K562 (cell line): Measurements from ENCODE around the gene NR6A1. TPM values are rescaled to one million over a fixed set of nuclear protein-coding genes. Genes with fewer than 3 reads are reported as not detected.

ENCODE experiments used
- ARID1B ChIP-seq: fragments of 450-650 bp; IDR thresholded peaks from 2 replicates; pipeline ENCODE4 v1.6.1; 2016; ENCODE audit warnings: antibody characterized with exemption, mild to moderate bottlenecking, inconsistent platforms
- CBFA2T3 ChIP-seq: fragments of 450-650 bp; IDR thresholded peaks from 2 replicates; pipeline ENCODE4 v1.6.1; 2017
- DPF2 ChIP-seq: fragments of 450-650 bp; IDR thresholded peaks from 2 replicates; pipeline ENCODE4 v1.6.1; 2016
- FOSL1 ChIP-seq: fragments of 200-800 bp; sonication (Bioruptor generic); conservative IDR thresholded peaks from 2 replicates; pipeline ENCODE4 v1.6.1; 2016; ENCODE audit warnings: missing genetic modification characterization, missing compliant biosample characterization
- HDAC6 ChIP-seq: IDR thresholded peaks from 2 replicates; pipeline ENCODE4 v1.6.1; 2012; ENCODE audit warnings: low read depth, mild to moderate bottlenecking, control low read depth, inconsistent platforms, low read length, moderate library complexity
- JUND ChIP-seq, 2 experiments: IDR thresholded peaks; 2 replicates in 1 of 2; 3 replicates in 1 of 2; pipeline ENCODE4 v1.6.1; 2011; ENCODE audit warnings: borderline replicate concordance in 2 of 2, low read depth in 2 of 2, low read length in 2 of 2, improper control_type of control experiment in 1 of 2, missing biosample characterization in 1 of 2, missing genetic modification characterization in 1 of 2, missing genetic modification reagents in 1 of 2
- KDM4B ChIP-seq, 2 experiments: fragments of 450-650 bp in 1 of 2; sonication (generic) in 1 of 2; IDR thresholded peaks; 2 replicates each; pipeline ENCODE4 v1.6.1; 2016 to 2017; ENCODE audit warnings: borderline replicate concordance in 2 of 2, antibody characterized with exemption in 1 of 2, low read depth in 1 of 2, mild to moderate bottlenecking in 1 of 2
- NCOR1 ChIP-seq: fragments of 450-650 bp; IDR thresholded peaks from 2 replicates; pipeline ENCODE4 v1.6.1; 2016; ENCODE audit warnings: mild to moderate bottlenecking, moderate library complexity
- SETDB1 ChIP-seq: IDR thresholded peaks from one replicate; pipeline ENCODE4 v1.6.1; 2012; ENCODE audit warnings: low read length, control low read depth, inconsistent platforms
- STAT5A ChIP-seq: IDR thresholded peaks from 2 replicates; pipeline ENCODE4 v1.6.1; 2012; ENCODE audit warnings: low read length, inconsistent platforms, borderline replicate concordance
- TCF3 ChIP-seq: sonication (generic); formaldehyde crosslinking; IDR thresholded peaks from 2 replicates; pipeline ENCODE4 v1.4.0; 2020; ENCODE audit warnings: mild to moderate bottlenecking, missing genetic modification reagents
- TEAD4 ChIP-seq, 2 experiments: sonication (generic) in 1 of 2; formaldehyde crosslinking in 1 of 2; IDR thresholded peaks; 2 replicates each; pipeline versions ENCODE4 v1.6.1 to v1.8.0; 2012 to 2022; ENCODE audit warnings: borderline replicate concordance in 1 of 2, inconsistent platforms in 1 of 2, low read length in 1 of 2, mild to moderate bottlenecking in 1 of 2, missing genetic modification reagents in 1 of 2
- polyA plus RNA-seq, 8 experiments: library from polyadenylated mRNA; depleted of rRNA in 4 of 8; stranded (reverse) in 5 of 8; unstranded in 3 of 8; fragments of >200 nt; fragmentation: Nextera tagmentation in 2 of 8; fragmentation: Illumina TruSeq in 1 of 8; extraction: Ambion mirVana in 2 of 8; extraction: Trizol in 1 of 8; gene quantifications; 2 replicates each; pipeline versions ENCODE4 v1.2.1 to v1.2.3, GENCODE V29; 2011 to 2014; ENCODE audit warnings: inconsistent platforms in 1 of 8, missing spikeins in 1 of 8
- total RNA-seq, 7 experiments: library from RNA; depleted of rRNA in 6 of 7; stranded (reverse); fragments of >200 nt in 6 of 7; fragmentation: Illumina TruSeq in 2 of 7; extraction: Trizol in 2 of 7; gene quantifications; 2 replicates each; pipeline versions ENCODE4 v1.2.1 to v1.2.3, GENCODE V29; 2011 to 2021; ENCODE audit warnings: low replicate concordance in 1 of 7
- TF ChIP-seq, protein P1 (sequence below): sonication (generic); formaldehyde crosslinking; IDR thresholded peaks from 2 replicates; pipeline ENCODE4 v1.8.0; 2022; ENCODE audit warnings: mild to moderate bottlenecking, missing genetic modification reagents
- TF ChIP-seq, protein P2 (sequence below): IDR thresholded peaks from 2 replicates; pipeline ENCODE4 v1.6.1; 2012; ENCODE audit warnings: low read depth, low read length, improper control_type of control experiment, borderline replicate concordance
- TF ChIP-seq, protein P3 (sequence below): sonication (generic); IDR thresholded peaks from 2 replicates; pipeline ENCODE4 v1.6.1; 2016
- TF ChIP-seq, protein P4 (sequence below): fragments of 450-650 bp; IDR thresholded peaks from 2 replicates; pipeline ENCODE4 v1.6.1; 2017; ENCODE audit warnings: antibody characterized with exemption, mild to moderate bottlenecking

Gene NR6A1
- total and polyA plus RNA-seq, 9 of the 15 experiments (the other 6 are each of a cell fraction or from before 2014, with no cell fraction given), result 9.7 to 55.4 (median 28.3) TPM

DNA sequence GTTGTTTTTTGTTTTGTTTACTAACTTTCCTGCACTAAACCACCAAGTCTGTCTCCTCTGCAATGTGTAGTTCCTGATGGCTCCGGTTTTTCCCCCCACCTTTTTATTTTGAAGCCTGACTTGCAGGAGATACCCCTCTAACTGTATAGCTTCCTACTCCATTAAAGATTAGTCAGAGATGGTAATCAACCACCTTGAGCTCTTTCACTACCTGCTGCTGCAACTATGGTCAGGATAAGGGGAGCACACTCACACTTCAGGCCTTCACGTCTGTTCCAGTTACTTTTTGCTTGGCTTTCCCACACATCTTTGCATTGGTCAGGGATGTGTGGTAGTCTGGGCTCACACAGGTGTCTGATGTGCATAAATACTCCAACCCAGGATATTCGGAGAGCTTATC, 63.4 kb downstream of the NR6A1 start (continued):
- no peak for TF ChIP-seq HDAC6
- TF ChIP-seq, protein P1, sequence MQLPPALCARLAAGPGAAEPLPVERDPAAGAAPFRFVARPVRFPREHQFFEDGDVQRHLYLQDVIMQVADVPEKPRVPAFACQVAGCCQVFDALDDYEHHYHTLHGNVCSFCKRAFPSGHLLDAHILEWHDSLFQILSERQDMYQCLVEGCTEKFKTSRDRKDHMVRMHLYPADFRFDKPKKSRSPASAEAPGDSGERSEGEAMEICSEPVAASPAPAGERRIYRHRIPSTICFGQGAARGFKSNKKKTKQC, result no peak
- TF ChIP-seq DPF2, result peak; percentile 58; the same call in 1 of the 2 replicates
- TF ChIP-seq ARID1B, result peak; percentile 65
- no peak for TF ChIP-seq SETDB1
- TF ChIP-seq NCOR1, result 0 out of 2 replicates have a peak, but pooled peaks have one; percentile 17
- TF ChIP-seq CBFA2T3, result peak; percentile 78
- peak; percentile 74 for TF ChIP-seq FOSL1 (tag)
- TF ChIP-seq, protein P2, sequence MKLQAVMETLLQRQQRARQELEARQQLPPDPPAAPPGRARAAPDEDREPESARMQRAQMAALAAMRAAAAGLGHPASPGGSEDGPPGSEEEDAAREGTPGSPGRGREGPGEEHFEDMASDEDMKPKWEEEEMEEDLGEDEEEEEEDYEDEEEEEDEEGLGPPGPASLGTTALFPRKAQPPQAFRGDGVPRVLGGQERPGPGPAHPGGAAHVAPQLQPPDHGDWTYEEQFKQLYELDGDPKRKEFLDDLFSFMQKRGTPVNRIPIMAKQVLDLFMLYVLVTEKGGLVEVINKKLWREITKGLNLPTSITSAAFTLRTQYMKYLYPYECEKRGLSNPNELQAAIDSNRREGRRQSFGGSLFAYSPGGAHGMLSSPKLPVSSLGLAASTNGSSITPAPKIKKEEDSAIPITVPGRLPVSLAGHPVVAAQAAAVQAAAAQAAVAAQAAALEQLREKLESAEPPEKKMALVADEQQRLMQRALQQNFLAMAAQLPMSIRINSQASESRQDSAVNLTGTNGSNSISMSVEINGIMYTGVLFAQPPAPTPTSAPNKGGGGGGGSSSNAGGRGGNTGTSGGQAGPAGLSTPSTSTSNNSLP, result 0 out of 2 replicates have a peak, but pooled peaks have one; percentile 23
- TF ChIP-seq STAT5A, result peak; percentile 30; the same call in 1 of the 2 replicates
- TF ChIP-seq KDM4B (IDR thresholded peaks at IDR 0.05; ENCODE audit: borderline replicate concordance in 2 of 2, low read depth in 1 of 2), result no peak
- peak; percentile 31; the same call in 1 of the 2 replicates for TF ChIP-seq TCF3 (CRISPR knock-in tag)
- TF ChIP-seq, protein P3, sequence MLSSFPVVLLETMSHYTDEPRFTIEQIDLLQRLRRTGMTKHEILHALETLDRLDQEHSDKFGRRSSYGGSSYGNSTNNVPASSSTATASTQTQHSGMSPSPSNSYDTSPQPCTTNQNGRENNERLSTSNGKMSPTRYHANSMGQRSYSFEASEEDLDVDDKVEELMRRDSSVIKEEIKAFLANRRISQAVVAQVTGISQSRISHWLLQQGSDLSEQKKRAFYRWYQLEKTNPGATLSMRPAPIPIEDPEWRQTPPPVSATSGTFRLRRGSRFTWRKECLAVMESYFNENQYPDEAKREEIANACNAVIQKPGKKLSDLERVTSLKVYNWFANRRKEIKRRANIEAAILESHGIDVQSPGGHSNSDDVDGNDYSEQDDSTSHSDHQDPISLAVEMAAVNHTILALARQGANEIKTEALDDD, result peak; percentile 81
- TF ChIP-seq JUND (IDR thresholded peaks at IDR 0.05; ENCODE audit: borderline replicate concordance, low read depth, low read length), result peak; percentile 29; the same call in 1 of the 2 replicates
- peak; percentile 24; the same call in 1 of the 3 replicates for TF ChIP-seq JUND (tag; IDR thresholded peaks at IDR 0.05; ENCODE audit: borderline replicate concordance, low read depth, low read length)
- TF ChIP-seq TEAD4 (IDR thresholded peaks at IDR 0.05; ENCODE audit: low read length), result peak; percentile 73
- no peak for TF ChIP-seq TEAD4 (CRISPR knock-in tag; IDR thresholded peaks at IDR 0.05; ENCODE audit: borderline replicate concordance)
- TF ChIP-seq, protein P4, sequence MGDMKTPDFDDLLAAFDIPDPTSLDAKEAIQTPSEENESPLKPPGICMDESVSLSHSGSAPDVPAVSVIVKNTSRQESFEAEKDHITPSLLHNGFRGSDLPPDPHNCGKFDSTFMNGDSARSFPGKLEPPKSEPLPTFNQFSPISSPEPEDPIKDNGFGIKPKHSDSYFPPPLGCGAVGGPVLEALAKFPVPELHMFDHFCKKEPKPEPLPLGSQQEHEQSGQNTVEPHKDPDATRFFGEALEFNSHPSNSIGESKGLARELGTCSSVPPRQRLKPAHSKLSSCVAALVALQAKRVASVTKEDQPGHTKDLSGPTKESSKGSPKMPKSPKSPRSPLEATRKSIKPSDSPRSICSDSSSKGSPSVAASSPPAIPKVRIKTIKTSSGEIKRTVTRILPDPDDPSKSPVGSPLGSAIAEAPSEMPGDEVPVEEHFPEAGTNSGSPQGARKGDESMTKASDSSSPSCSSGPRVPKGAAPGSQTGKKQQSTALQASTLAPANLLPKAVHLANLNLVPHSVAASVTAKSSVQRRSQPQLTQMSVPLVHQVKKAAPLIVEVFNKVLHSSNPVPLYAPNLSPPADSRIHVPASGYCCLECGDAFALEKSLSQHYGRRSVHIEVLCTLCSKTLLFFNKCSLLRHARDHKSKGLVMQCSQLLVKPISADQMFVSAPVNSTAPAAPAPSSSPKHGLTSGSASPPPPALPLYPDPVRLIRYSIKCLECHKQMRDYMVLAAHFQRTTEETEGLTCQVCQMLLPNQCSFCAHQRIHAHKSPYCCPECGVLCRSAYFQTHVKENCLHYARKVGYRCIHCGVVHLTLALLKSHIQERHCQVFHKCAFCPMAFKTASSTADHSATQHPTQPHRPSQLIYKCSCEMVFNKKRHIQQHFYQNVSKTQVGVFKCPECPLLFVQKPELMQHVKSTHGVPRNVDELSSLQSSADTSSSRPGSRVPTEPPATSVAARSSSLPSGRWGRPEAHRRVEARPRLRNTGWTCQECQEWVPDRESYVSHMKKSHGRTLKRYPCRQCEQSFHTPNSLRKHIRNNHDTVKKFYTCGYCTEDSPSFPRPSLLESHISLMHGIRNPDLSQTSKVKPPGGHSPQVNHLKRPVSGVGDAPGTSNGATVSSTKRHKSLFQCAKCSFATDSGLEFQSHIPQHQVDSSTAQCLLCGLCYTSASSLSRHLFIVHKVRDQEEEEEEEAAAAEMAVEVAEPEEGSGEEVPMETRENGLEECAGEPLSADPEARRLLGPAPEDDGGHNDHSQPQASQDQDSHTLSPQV, result no peak
